HCT116 (cell line): ENCODE measurements around the gene PRKG1. TPM values are rescaled to one million over a fixed set of nuclear protein-coding genes. Genes with fewer than 3 reads are reported as not detected.

Source experiments
- ATAC-seq: fragments of 200-7000 bp; cut with Tn5 transposase; 2 replicates; pipeline ENCODE4 v1.9.1; 2020; ENCODE audit warnings: mild to moderate bottlenecking, moderate library complexity
- BruUV-seq: library from RNA; stranded (reverse); fragments of 400-500 nt; replicated peaks from 2 replicates; lab custom pipeline; 2021; lab: Mats Ljungman, UMichigan
- CTCF ChIA-PET: fragments of 300-600 bp; sonication (Branson Sonifier 250); formaldehyde crosslinking; loops from one replicate; lab custom pipeline; 2021; ENCODE audit warnings: antibody characterized with exemption; lab: Charles Lee
- POLR2A ChIA-PET: fragments of 300-600, 350-600 bp; sonication (Branson Sonifier 250); formaldehyde crosslinking; loops from one replicate; lab custom pipeline; 2021; ENCODE audit warnings: antibody characterized with exemption; lab: Charles Lee
- RAD21 ChIA-PET, 2 experiments: fragments of 300-600 bp; sonication (Branson Sonifier 250); formaldehyde crosslinking; loops; one replicate each; lab custom pipeline; 2023; ENCODE audit warnings: low total read pairs in 2 of 2; ENCODE audit not compliant: uncharacterized antibody in 2 of 2, unreplicated experiment in 2 of 2, low non-redundant PET in 1 of 2; lab: Charles Lee
- DNase-seq: peaks from one replicate; pipeline ENCODE4 v3.0.0-alpha.2; 2010; ENCODE audit warnings: low read depth, low spot score
- H2AFZ ChIP-seq: fragments of 200-600 bp; shearing (Covaris generic), sonication (generic); 2 replicates; pipeline ENCODE4 v1.6.1; 2017; ENCODE audit warnings: low read depth, mixed run types, mixed read lengths, antibody characterized with exemption, low read length; ENCODE audit not compliant: poor library complexity, severe bottlenecking
- H3K27ac ChIP-seq: 2 replicates; pipeline ENCODE4 v1.5.1; 2012; ENCODE audit warnings: low read depth, low read length
- H3K27me3 ChIP-seq: fragments of 200-600 bp; sonication (generic); 2 replicates; pipeline ENCODE4 v1.6.1; 2016; ENCODE audit warnings: mixed run types, low read length, mixed read lengths; ENCODE audit not compliant: insufficient read depth
- H3K36me3 ChIP-seq, 2 experiments: fragments of 200-500 bp in 1 of 2; fragments of 200-600 bp in 1 of 2; sonication (Bioruptor generic) in 1 of 2; sonication (generic) in 1 of 2; 2 replicates each; pipeline versions ENCODE4 v1.5.1 to v1.6.1; 2014 to 2016; ENCODE audit warnings: low read length in 2 of 2, inconsistent platforms in 1 of 2, mixed read lengths in 1 of 2, mixed run types in 1 of 2; ENCODE audit not compliant: insufficient read depth in 2 of 2, control insufficient read depth in 1 of 2
- H3K4me1 ChIP-seq, 2 experiments: fragments of 200-600 bp in 1 of 2; sonication (generic) in 1 of 2; 2 replicates each; pipeline versions ENCODE4 v1.5.1 to v1.6.1; 2012 to 2017; ENCODE audit warnings: low read length in 2 of 2, inconsistent platforms in 1 of 2, mild to moderate bottlenecking in 1 of 2, mixed read lengths in 1 of 2, mixed run types in 1 of 2, moderate library complexity in 1 of 2; ENCODE audit not compliant: insufficient read depth in 2 of 2, control insufficient read depth in 1 of 2
- H3K4me2 ChIP-seq: fragments of 200-600 bp; sonication (generic); 2 replicates; pipeline ENCODE4 v1.6.1; 2017; ENCODE audit warnings: mixed run types, low read length, mixed read lengths
- H3K4me3 ChIP-seq, 2 experiments: fragments of 200-600 bp in 1 of 2; sonication (generic) in 1 of 2; replicated peaks in 1 of 2; 2 replicates each; pipeline ENCODE4 v1.5.1; 2011 to 2016; ENCODE audit warnings: low read length in 2 of 2, control low read depth in 1 of 2, low read depth in 1 of 2, mild to moderate bottlenecking in 1 of 2, mixed read lengths in 1 of 2, mixed run types in 1 of 2
- H3K79me2 ChIP-seq: fragments of 200-600 bp; sonication (generic); 2 replicates; pipeline ENCODE4 v1.6.1; 2017; ENCODE audit warnings: mild to moderate bottlenecking, mixed run types, low read length, moderate library complexity, mixed read lengths; ENCODE audit not compliant: insufficient read depth
- H3K9ac ChIP-seq: fragments of 200-600 bp; sonication (generic); 2 replicates; pipeline ENCODE4 v1.6.1; 2016; ENCODE audit warnings: low read length, mixed read lengths
- H3K9me2 ChIP-seq: fragments of 200-600 bp; sonication (generic), shearing (Covaris generic); 2 replicates; pipeline ENCODE4 v1.6.1; 2017; ENCODE audit warnings: mixed run types, mild to moderate bottlenecking, moderate library complexity; ENCODE audit not compliant: insufficient read depth
- H3K9me3 ChIP-seq, 2 experiments: fragments of 200-500 bp in 1 of 2; fragments of 200-600 bp in 1 of 2; sonication (Bioruptor generic) in 1 of 2; sonication (generic) in 1 of 2; 2 replicates each; pipeline ENCODE4 v1.6.1; 2014 to 2017; ENCODE audit warnings: low read length in 2 of 2, mixed read lengths in 2 of 2, inconsistent platforms in 1 of 2, low read depth in 1 of 2, mild to moderate bottlenecking in 1 of 2, mixed run types in 1 of 2, moderate library complexity in 1 of 2; ENCODE audit not compliant: control insufficient read depth in 1 of 2, insufficient read depth in 1 of 2
- H4K20me1 ChIP-seq: fragments of 200-600 bp; sonication (generic), shearing (Covaris generic); 2 replicates; pipeline ENCODE4 v1.6.1; 2017; ENCODE audit warnings: mixed run types, mild to moderate bottlenecking, moderate library complexity; ENCODE audit not compliant: insufficient read depth
- CBX3 ChIP-seq: IDR thresholded peaks from 2 replicates; pipeline ENCODE4 v1.6.1; 2012; ENCODE audit warnings: low read depth
- EGR1 ChIP-seq: IDR thresholded peaks from 2 replicates; pipeline ENCODE4 v1.6.1; 2012; ENCODE audit warnings: low read depth
- EZH2 ChIP-seq: fragments of 200-600 bp; sonication (generic); IDR thresholded peaks from 2 replicates; pipeline ENCODE4 v1.6.1; 2017; ENCODE audit warnings: antibody characterized with exemption, mixed run types
- FOSL1 ChIP-seq: IDR thresholded peaks from 2 replicates; pipeline ENCODE4 v1.6.1; 2012; ENCODE audit warnings: low read depth
- MAX ChIP-seq: IDR thresholded peaks from 2 replicates; pipeline ENCODE4 v1.6.1; 2012
- POLR2A ChIP-seq: IDR thresholded peaks from 2 replicates; pipeline ENCODE4 v1.7.0; 2011; ENCODE audit warnings: borderline replicate concordance; ENCODE audit not compliant: insufficient read depth, insufficient read length; ENCODE audit errors: extremely low read depth
- POLR2AphosphoS5 ChIP-seq: IDR thresholded peaks from 2 replicates; pipeline ENCODE4 v1.6.1; 2011; ENCODE audit warnings: mild to moderate bottlenecking, low read depth, low read length, moderate library complexity
- SP1 ChIP-seq: IDR thresholded peaks from 2 replicates; pipeline ENCODE4 v1.6.1; 2012; ENCODE audit warnings: low read depth
- SRF ChIP-seq: IDR thresholded peaks from 2 replicates; pipeline ENCODE4 v1.6.1; 2012; ENCODE audit warnings: low read depth
- TCF7L2 ChIP-seq: IDR thresholded peaks from 2 replicates; pipeline ENCODE4 v1.7.0; 2011; ENCODE audit warnings: borderline replicate concordance, inconsistent platforms; ENCODE audit not compliant: insufficient read depth, insufficient read length; ENCODE audit errors: extremely low read depth
- ZFX ChIP-seq: fragments of 450-650 bp; IDR thresholded peaks from 2 replicates; pipeline ENCODE4 v1.6.1; 2017
- intact Hi-C: fragments of 100-400 bp; cut with micrococcal nuclease; formaldehyde crosslinking; loops from 2 replicates; pipeline ENCODE4 v1.10.0; 2022
- total RNA-seq: library from RNA; stranded (reverse); gene quantifications from one replicate; pipeline ENCODE4 v1.2.1, GENCODE V29; 2021; ENCODE audit not compliant: unreplicated experiment
- TF ChIP-seq, protein P1 (sequence below): IDR thresholded peaks from 2 replicates; pipeline ENCODE4 v1.6.1; 2012; ENCODE audit warnings: low read depth

PRKG1 gene
- total RNA-seq, 1 experiment from 2014 or later: 1.4 TPM

GRCh38 chr10:51624013-51624412 is 549.7 kb downstream of the PRKG1 start:
- Histone ChIP-seq H3K9me3 (no peaks in the 10 kb centered on the region), H3K4me3 (no peak overlapping the region), H2AFZ (no peak overlapping the region), H3K4me2 (no peak overlapping the region), H4K20me1 (no peaks in the 10 kb centered on the region), H3K9me2 (no peaks in the 10 kb centered on the region), H3K9ac (no peak overlapping the region), H3K4me1 (no peaks in the 10 kb centered on the region), H3K27ac (no peak overlapping the region), H3K27me3 (peaks cover 18% of the 10 kb centered on the region; the same call in 1 of the 2 replicates), H3K36me3 (no peaks in the 10 kb centered on the region), H3K79me2 (no peaks in the 10 kb centered on the region)
- ChIA-PET CTCF (no interaction called here), RAD21 (no interaction called here), POLR2A (no interaction called here)
- BruUV-seq: no TSS peak
- no peak for TF ChIP-seq EGR1
- no peak for TF ChIP-seq TCF7L2
- no peak for TF ChIP-seq POLR2AphosphoS5
- no peak for TF ChIP-seq SP1
- TF ChIP-seq ZFX: no peak
- TF ChIP-seq MAX: no peak
- TF ChIP-seq, protein P1, sequence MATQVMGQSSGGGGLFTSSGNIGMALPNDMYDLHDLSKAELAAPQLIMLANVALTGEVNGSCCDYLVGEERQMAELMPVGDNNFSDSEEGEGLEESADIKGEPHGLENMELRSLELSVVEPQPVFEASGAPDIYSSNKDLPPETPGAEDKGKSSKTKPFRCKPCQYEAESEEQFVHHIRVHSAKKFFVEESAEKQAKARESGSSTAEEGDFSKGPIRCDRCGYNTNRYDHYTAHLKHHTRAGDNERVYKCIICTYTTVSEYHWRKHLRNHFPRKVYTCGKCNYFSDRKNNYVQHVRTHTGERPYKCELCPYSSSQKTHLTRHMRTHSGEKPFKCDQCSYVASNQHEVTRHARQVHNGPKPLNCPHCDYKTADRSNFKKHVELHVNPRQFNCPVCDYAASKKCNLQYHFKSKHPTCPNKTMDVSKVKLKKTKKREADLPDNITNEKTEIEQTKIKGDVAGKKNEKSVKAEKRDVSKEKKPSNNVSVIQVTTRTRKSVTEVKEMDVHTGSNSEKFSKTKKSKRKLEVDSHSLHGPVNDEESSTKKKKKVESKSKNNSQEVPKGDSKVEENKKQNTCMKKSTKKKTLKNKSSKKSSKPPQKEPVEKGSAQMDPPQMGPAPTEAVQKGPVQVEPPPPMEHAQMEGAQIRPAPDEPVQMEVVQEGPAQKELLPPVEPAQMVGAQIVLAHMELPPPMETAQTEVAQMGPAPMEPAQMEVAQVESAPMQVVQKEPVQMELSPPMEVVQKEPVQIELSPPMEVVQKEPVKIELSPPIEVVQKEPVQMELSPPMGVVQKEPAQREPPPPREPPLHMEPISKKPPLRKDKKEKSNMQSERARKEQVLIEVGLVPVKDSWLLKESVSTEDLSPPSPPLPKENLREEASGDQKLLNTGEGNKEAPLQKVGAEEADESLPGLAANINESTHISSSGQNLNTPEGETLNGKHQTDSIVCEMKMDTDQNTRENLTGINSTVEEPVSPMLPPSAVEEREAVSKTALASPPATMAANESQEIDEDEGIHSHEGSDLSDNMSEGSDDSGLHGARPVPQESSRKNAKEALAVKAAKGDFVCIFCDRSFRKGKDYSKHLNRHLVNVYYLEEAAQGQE: no peak
- TF ChIP-seq FOSL1: no peak
- TF ChIP-seq SRF: no peak
- no peak for TF ChIP-seq POLR2A
- no peak for TF ChIP-seq CBX3
- TF ChIP-seq EZH2: no peak
- DNase-seq: no peak
- ATAC-seq: no peak
- intact Hi-C loops: no loop called here
